GM19455 (cell line): ENCODE data around the gene OMA1.
"Not testable (repeated sequence)": the region's sequence is repeated elsewhere in the genome, so short reads cannot be mapped to it uniquely, and the experiment has no call there.

Experiments
- ATAC-seq: cut with Tn5 transposase; IDR thresholded peaks from one replicate; pipeline ENCODE4 v1.9.1; 2021; ENCODE audit not compliant: unreplicated experiment

The OMA1 gene

DNA sequence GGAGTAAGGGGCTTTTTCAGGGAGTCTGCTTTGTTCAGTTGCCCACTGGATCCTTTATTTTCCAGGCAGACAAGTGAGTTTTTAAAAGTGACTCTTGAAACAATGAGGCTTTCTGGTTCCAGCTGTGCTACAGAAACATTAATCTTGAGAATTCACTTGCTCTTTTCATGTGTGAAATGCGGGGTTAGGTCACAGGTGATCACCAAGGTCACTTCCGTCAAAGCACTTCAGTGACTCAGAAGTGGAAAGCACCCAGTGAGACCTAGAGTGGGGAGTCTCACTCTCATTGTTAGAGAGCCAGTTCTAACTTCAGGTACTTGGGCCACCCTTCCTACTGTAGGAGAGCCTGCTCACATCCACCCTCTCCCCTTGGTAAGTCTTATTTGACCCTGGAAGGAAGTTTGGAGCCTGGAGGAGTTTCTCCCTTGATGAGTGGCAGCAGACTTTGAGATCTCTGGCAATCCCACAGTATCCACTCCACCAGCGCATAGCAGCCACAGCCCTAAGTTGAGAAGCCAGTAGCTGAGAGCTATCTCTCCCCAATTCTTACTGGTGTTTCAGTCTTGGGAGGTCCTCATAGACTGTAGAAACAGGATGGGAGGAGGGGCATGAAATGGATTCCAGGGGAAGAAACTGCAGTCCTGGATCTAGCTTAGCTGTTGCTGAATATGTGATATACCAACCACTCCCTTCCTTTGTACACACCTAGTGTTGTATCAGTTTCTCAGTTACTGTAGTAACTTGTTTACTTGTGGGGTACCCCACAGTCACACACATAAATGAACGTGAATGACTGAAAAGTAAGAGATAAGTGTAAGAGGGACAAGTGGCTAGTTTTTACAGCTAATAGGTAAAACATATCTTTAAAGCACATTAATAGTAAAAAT lies 27.4 kb upstream of the OMA1 start:
- peak; percentile 98 for ATAC-seq

DNA sequence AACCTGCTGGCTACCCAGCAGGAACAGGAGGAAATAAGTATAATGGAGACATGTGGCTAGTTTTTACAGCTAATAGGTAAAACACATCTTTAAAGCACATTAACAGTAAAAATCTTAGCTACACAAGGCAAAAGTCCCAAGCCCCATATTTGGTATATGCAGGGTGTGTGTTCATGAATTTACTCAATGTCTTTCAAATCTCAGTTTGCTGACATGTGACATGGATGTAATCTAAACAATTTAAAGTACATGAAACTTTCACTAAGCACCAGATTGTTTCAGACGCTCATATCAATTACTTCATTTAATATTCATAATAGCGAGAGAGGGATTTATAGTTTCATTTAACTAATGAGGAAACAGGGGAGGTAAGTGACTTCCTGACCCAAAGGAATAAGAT lies 26.6 kb upstream of the OMA1 start:
- ATAC-seq, result peak; percentile 2

DNA sequence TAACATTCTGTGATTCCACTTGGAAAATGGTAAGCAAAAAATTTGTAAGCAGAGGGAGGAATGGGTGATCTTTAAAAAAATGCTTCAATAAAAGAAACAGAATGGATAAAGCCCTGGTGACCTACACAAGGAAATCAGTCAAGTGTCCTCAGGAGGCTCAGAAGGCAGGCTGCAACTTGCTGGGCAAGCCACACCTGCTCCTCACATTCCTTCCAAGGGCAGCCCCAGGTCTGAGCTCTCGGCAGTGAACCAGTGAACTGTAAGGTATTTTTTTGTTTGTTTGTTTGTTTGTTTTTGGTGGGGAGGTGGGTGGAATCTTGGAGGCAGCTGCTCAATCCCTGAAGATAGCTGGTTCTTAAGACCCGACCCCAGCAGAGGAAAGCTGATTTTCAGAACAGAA lies 26.2 kb upstream of the OMA1 start:
- no peak for ATAC-seq

DNA sequence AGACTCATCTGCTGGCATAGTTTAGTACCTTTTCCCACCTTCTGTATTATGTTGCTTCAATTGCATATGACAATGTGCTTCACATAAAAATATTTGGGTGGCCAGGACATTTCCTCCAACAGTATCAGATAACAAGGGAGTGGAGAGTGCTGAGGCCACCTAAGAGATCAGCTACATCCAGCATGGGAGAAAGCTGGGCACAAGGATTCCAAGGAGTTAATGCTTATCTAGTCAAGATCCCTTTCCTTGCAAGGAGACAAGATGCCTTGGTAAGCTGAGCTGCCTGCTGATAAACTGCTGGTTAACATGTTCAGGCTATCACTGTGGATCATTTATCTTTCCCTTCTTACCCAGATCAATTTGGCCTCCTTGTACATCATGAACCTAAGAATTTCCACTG lies 25.1 kb upstream of the OMA1 start:
- no peak for ATAC-seq

DNA sequence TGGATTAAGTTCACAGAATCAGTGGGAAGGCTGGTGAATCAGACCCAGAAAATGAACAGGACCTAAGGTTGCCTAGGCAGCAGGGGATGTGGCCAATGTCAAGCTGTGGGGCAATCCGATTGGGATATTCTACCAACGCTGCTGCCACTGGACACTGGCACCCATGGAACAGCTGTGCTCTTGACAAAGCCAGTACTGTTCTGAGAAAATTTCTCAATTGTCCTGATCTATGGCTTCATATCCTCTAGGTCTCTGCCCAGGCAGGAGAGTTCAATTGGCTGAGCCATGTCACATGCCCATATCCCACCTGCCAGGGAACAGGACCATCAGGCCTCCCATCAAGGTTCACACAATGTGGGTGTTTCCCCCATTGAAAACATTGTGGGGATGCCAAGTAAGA lies 24.3 kb upstream of the OMA1 start:
- ATAC-seq, result no peak

DNA sequence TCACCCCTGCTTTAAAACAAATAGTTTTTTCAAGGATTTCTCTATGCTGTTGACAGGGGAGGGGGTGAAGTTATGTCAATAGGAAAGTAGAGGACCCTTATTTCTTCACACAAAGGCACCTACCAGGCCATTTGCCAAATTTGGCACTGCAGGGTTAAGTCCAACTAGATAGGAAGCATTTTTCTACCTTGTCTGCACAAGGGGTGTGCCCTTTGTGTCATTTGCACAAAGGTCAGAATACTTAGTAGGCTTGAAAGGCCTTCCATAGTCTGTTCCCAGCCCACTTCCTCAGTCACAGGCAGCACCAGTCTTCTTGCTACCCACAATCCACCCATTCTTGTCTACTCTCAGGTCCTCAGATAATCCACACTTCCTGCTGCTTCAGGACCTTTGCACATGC lies 23.6 kb upstream of the OMA1 start:
- no peak for ATAC-seq

DNA sequence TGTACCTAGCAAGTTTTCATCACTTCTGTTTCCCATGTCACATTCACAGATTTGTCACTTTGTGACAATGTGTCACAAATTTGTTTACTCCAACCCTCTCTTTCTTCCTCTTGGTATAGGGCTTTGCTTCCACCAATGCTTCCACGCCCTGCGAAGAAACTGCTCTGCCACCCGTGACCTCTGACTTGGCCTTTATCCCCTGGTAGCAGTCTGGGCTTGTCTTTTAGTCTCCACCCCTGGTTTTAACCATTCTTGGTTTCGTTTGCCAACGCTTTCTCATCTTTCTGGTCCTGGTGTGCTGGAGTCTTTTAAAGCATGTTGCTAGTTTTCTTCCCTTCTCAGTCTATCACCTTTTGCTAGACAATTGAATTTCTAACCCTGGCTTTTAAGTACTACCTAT lies 22.4 kb upstream of the OMA1 start:
- ATAC-seq, result no peak

DNA sequence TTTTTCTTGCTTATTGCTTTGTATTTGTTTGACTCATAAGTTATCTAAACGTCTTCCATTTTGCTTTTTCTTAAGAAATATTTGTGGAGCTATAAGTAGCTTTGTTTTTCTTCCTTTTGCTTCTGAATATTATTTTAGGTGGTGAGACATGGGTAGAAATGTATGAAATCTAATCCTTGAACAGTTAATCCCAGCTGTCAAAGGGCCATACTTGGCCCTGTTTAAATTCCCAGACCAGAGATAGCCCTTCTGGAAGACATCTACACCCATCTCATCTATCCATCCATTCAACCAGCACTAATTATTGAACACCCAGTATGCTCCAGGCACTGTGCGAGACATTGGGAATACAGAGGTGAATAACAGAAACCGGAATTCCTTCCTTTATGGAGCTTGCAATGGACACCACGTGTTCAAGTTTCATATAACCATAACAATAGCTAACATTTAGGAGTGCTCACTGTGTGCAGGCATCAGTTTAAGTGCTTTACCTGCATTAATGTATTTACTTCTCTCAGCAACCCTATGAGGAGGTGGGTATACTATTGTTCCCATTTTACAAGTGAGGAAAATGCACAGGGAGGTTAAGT lies 21.8 kb upstream of the OMA1 start:
- ATAC-seq, result no peak

DNA sequence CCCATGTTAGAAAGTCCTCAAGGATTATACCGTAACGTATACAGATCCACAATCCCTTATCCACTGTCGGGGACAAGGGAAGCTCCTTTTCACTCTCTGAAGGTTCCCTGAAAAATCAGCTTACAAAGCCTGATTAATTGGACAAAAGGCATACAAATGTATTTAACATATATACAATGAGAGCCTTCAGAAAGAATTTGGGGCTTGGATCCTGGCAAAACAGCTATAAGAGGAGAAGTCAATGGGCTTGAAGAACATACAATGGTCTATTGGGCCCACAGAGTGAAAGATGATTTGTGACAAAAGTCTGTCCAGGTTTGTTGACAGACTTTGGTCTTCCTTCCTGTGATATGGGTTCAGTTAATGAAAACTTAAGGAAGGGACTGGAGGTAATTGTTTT lies 19.8 kb upstream of the OMA1 start:
- no peak for ATAC-seq

DNA sequence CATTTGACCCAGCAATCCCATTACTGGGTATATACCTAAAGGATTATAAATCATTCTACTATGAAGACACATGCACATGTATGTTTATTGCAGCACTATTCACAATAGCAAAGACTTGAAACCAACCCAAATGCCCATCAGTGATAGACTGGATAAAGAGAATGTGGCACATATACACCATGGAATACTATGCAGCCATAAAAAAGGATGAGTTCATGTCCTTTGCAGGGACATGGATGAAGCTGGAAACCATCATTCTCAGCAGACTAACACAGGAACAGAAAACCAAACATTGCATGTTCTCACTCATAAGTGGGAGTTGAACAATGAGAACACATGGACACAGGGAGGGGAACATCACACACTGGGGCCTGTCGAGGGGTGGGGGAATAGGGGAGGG lies 17.2 kb upstream of the OMA1 start:
- not testable (repeated sequence) for ATAC-seq

DNA sequence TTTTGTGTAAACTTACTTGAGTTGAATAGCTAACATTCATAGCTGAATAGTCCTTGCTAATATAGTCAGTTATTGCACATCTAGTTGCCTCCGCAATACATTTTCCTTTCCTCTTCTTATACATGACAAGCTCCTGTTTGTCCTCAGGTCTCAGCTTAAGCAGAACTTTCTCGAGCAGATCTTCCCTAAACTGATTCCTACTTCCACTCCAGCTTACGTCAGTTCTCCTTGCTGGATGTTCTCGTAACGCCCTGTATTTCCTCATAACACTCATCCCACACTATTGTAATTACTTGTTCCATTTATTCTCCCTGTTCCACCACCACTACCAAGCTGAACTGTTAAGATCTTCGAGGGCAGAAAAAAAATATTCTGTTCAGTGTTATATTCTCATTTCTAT lies 15.1 kb upstream of the OMA1 start:
- no peak for ATAC-seq

DNA sequence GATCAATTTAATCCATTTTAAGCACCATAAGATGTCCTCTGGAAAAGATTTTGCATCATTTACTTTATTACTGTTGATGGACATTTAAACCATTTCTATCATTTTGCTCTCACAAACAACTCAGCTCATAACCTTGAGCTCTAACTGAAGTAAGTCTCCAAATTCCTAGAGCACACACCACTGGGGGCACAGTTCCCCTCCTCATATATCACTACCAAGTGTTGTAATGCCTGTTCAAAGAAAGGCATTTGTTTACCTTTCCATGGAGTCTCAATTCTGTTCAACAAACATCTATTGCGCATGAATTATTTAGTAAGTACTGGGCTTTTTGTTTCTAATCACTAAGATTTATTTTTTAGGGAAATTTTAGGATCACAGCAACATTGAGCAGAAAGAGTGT lies 8.9 kb upstream of the OMA1 start:
- ATAC-seq, result no peak

DNA sequence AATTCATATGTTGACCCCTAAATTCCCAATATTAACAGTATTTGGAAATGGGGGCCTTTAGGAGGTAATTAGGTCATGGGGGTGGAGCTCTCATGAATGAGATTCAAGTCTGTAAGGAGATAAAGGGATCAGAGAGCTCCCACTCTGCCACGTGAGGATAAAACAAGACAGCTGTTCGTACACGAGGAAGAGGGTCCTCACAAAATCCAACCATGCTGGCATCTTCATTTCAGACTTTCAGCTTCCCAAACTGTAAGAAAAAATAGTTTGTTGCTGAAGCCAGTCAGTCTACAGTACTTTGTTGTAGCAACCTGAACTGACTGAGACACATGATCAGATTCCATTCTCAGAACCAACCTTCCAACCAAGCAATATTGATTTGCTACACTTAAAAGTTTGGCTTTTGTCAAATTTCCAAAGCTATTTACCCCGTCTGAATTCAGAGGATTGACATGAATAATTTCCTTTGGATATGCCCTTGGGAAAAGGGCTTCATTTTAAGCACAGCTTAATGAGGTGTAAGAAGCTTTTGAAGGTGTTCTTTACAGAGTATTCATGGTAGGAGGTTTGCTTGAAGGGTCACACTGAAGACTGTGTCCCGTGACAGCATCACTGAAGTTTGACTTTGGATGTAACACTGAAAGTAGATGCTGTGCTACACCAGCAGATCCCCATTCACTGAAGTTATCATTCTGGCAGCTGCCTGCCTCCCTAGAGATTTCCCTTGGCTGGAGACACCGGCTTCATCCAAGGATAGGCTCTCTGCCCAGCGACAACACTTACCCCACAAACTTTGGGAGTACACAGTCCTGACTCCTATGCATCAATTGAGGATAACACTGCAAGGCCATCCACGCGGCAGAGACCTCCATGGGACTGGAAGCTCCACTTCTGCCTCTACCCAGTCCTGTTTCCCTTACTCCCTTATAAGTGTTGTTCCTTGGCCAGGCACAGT lies 4.9 kb upstream of the OMA1 start:
- ATAC-seq, result no peak

DNA sequence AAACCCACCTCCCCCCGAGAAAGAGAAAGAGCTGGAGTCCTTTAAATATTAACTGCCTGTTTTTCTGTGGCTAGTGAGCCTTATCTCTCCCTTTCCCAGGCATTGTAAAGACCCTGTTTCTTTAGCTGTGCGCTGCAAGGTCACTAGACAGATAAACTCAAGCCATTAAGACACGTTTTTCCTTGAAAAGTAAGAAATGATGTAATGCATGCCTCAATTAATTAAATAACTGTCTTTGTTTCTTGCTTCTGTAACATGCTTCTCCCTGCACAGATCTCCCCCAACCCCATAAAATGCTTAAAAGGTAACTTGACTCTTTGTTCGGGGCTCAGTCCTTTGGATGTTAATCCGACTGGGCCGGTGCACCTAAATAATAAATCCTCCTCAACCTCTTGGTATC lies 2.8 kb upstream of the OMA1 start:
- ATAC-seq, result not testable (repeated sequence)

DNA sequence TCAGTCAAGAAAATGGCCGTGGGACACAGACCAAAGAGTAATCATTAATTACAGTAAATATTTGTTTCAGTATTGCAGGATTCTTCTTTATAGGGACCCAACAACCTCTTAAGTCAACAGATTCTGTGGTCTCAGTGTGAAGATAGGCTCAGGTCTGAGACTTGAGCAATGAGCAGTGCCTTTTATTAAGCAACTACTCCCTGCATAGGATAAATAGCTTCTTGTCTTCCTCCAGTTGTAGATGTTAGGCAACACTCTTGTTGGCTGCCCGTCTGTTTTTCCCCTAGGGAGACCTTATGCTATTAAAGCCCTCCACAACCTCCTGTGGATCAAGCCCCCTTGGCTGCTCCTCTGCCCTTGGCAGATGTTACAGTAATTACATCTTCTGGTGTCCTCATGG lies 1.8 kb upstream of the OMA1 start:
- no peak for ATAC-seq

DNA sequence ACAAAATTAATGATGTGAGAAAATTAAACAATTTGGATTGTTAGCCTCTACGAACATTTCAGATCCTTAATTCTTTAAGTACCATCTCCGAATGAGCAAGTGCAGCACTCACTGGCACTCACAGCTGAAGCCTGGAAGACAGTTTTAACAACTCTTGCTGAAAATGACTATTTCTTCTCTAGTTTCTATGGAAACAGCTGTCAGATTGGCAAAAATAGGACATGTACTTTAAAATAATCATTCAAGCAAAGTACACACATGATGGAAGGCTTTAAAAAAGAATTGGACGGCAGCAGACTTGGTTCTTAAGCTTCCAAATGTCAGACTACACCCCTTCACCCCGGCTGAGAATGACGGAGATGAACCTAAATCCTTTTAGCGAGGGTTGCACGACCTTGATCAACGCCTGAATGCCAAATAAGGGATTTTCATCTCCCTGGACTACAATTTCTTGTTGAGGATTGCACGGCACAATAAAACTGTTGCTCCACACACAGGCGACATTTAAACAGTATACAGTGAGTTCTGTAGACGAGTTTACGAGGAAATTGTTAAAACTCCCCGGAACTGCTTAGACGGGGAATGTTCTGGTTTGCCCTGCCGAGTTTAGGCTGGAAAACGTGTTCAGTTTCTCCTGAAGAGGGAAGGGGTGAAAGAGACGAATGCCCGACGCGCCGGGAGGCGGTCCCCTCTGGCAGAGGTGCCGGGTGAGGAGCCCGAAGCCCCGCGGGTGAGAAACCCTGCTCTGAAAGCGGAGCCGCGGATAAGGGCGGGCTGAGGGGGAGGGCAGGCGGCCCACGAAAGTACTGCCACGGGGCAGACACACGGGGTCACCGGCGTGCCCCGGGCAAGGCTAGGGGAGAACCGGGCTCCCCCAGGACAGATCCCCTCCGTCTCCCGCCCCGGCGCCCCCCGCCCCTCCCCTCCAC lies 671 bp downstream of the OMA1 start:
- ATAC-seq, result peak; percentile 77

DNA sequence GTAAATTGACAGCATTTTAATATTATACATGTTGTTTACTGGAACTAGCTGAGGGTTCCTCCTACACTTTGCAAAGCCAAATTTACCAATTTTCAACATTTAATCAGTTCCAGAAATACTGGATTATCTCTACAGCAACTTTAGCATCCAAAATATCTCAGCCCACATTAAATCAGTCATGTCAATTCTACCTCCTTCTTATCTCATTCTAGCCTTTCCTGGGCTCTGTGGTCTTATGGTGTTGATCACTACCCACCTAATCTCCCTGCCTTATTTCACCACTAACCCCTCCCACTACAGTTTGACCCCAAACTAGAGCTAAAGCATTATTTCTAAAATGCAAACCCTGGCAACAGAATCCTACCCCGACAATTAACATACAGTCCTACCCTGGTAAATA lies 3.3 kb downstream of the OMA1 start:
- ATAC-seq, result no peak

DNA sequence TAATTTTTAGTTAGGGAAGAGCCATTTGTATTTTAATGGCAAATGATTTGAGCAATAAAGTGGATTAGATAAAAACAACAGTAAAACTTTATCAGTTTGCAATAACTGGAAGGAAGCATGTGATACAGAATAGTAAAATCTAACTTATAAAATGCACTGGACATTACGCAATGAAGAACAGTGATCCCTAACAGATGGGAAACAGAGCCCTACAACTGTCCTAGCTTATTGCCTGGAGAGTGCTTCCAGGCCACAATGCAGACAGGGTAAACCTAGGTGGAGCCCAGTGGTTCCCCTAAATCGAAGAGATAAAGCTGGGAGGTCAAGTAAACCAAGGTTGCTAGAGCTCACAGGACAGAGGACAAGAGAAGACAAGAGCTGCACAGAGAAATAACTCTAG lies 7.0 kb downstream of the OMA1 start:
- ATAC-seq, result no peak

DNA sequence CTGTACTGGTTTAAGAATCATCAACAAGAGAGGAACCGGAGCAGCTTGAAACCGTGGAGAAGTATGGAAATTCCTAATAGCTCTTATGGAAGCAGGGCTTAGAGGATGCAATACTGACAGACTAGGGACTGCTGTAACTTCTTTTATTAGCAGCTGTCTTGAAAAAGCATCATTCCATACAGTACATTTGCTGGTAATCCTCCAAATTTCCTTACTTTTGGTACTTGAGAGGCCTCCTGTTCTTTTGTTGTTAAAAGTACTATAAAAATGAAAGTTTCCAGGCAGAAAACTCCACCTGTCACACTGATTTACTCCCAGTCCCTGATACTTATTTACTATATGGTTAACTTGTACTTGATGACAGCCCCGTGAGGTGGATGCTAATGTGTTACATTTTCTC lies 7.7 kb downstream of the OMA1 start:
- ATAC-seq, result no peak

DNA sequence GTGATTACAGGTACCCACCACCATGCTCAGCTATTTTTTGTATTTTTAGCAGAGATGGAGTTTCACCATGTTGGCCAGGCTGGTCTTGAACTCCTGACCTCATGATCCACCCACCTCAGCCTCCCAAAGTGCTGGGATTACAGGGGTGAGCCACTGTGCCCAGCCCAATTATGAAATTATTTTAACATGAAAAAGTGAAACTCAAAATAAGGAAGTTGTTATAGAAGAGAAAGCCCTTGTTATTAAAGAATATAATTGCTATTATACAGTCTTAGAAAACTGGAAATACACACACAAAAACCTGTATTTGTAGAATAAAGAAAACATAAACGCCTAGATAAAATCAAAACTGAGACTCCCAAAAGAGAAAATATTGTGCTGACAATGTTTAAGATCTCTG lies 14.7 kb downstream of the OMA1 start:
- ATAC-seq, result not testable (repeated sequence)

DNA sequence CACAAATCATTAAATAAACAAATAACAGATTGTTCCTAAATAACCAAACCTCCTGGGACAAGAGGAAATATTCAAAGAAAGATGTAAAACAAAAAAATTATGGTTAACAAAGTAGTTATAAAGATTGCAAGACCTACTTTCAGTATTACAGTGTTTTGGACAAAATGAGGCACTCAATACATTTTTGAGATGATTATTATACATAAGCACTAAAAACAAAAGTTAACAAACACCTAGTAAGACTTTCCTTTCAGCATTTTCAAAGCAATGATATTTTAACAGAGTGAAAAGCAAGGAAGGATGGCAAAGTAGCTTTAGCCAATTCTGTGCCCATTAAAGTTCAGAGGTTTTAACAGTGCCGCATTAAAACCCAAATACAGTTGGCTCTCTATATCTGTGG lies 17.2 kb downstream of the OMA1 start:
- ATAC-seq, result no peak
